Measurements from ENCODE around the gene ERLIN1. TPM values are rescaled to one million over a fixed set of nuclear protein-coding genes. Genes with fewer than 3 reads are reported as not detected.
"Not testable (repeated sequence)": the region's sequence is repeated elsewhere in the genome, so short reads cannot be mapped to it uniquely, and the experiment has no call there.

ERLIN1 gene
- total RNA-seq, 1 experiment from 2014 or later: 54.9 TPM

DNA sequence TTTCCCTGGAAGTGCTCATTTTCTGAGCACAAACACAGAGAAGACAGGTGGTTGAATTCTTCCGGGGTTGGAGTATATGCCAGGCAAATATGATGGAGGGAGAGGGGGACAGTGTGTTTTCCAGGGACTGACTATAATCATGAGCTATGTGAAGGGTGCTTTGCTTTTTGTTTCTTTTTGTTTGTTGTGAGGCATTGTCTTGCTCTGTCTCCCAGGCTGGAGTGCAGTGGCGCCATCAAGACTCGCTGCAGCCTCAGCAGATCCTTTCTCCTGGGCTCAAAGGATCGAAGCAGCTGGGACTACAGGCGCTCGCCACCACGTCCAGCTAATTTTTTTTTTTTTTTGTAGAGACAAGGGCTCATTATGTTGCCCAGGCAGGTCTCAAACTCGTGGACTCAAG, 56.9 kb downstream of the ERLIN1 start:
- H3K36me3 ChIP-seq (ENCODE audit: insufficient read depth, low read length, poor library complexity, severe bottlenecking): no peaks in the 10 kb centered on the region
- H3K4me1 ChIP-seq (ENCODE audit: insufficient read depth, low read length, poor library complexity, severe bottlenecking): no peaks in the 10 kb centered on the region
- ChIA-PET POLR2A (ENCODE audit: low non-redundant PET) (no interaction called here), CTCF (no interaction called here)
- H3K27ac ChIP-seq (ENCODE audit: low read depth, low read length, poor library complexity, severe bottlenecking): no peak overlapping the region
- TF ChIP-seq EZH2 (IDR thresholded peaks at IDR 0.05; ENCODE audit: borderline replicate concordance, low read depth, low read length, poor library complexity, severe bottlenecking): no peak
- TF ChIP-seq, protein P1, sequence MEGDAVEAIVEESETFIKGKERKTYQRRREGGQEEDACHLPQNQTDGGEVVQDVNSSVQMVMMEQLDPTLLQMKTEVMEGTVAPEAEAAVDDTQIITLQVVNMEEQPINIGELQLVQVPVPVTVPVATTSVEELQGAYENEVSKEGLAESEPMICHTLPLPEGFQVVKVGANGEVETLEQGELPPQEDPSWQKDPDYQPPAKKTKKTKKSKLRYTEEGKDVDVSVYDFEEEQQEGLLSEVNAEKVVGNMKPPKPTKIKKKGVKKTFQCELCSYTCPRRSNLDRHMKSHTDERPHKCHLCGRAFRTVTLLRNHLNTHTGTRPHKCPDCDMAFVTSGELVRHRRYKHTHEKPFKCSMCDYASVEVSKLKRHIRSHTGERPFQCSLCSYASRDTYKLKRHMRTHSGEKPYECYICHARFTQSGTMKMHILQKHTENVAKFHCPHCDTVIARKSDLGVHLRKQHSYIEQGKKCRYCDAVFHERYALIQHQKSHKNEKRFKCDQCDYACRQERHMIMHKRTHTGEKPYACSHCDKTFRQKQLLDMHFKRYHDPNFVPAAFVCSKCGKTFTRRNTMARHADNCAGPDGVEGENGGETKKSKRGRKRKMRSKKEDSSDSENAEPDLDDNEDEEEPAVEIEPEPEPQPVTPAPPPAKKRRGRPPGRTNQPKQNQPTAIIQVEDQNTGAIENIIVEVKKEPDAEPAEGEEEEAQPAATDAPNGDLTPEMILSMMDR (conservative IDR thresholded peaks at IDR 0.05; ENCODE audit: low read depth, low read length): no peak
- H3K9me3 ChIP-seq (ENCODE audit: low read depth, low read length, poor library complexity, severe bottlenecking): no peaks in the 10 kb centered on the region
- intact Hi-C loops (cut with micrococcal nuclease; ENCODE audit: unreplicated experiment): no loop called here
- H3K27me3 ChIP-seq (replicated peaks; ENCODE audit: insufficient read depth, low read depth, low read length, poor library complexity): no peaks in the 10 kb centered on the region
- DNase-seq (ENCODE audit: low spot score): no peak
- no TSS peak for BruUV-seq (replicated peaks)
- H3K4me3 ChIP-seq (ENCODE audit: low read depth, low read length, poor library complexity, severe bottlenecking): no peak overlapping the region

DNA sequence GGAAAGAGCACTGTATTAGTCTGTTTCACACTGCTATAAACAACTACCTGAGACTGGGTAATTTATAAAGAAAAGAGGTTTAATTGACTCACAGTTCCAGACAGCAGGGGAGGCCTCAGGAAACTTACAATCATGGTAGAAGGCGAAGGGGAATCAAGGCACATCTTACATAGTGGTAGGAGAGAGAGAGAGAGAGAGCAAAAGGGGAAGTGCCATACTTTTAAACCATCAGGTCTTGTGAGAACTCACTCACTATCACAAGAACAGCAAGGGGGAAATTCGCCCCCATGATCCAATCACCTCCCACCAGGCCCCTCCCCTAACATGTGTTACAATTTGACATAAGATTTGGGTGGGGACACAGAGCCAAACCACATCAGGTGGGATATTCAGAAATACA, 60.5 kb downstream of the ERLIN1 start:
- H3K4me1 ChIP-seq (ENCODE audit: insufficient read depth, low read length, poor library complexity, severe bottlenecking); H3K4me3 ChIP-seq (ENCODE audit: low read depth, low read length, poor library complexity, severe bottlenecking); H3K27ac ChIP-seq (ENCODE audit: low read depth, low read length, poor library complexity, severe bottlenecking); intact Hi-C loops (cut with micrococcal nuclease; ENCODE audit: unreplicated experiment); H3K27me3 ChIP-seq (replicated peaks; ENCODE audit: insufficient read depth, low read depth, low read length, poor library complexity); BruUV-seq (replicated peaks); DNase-seq (ENCODE audit: low spot score); CTCF ChIA-PET; H3K9me3 ChIP-seq (ENCODE audit: low read depth, low read length, poor library complexity, severe bottlenecking); H3K36me3 ChIP-seq (ENCODE audit: insufficient read depth, low read length, poor library complexity, severe bottlenecking); POLR2A ChIA-PET (ENCODE audit: low non-redundant PET): not testable (repeated sequence)

DNA sequence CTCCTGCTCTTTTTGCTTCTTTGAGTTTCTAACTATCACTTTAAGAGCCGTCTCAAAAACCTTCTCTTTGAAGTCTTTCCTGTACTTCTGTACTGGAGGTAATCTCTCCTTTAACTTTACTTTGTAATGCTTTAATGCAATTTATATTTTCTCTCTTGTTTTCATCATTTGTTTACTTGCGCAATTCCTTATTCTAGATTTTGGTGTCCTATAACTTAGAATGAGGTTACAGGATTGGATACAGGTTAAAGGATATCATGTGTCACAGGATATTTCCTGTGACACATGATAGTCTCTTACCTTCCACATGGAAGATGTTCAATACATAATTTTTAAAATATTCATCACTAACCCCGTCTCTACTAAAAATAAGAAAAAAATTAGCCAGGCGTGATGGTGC, 61.7 kb downstream of the ERLIN1 start:
- Histone ChIP-seq H3K4me3 (ENCODE audit: low read depth, low read length, poor library complexity, severe bottlenecking) (no peak overlapping the region), H3K27me3 (replicated peaks; ENCODE audit: insufficient read depth, low read depth, low read length, poor library complexity) (no peaks in the 10 kb centered on the region), H3K4me1 (ENCODE audit: insufficient read depth, low read length, poor library complexity, severe bottlenecking) (no peaks in the 10 kb centered on the region), H3K36me3 (ENCODE audit: insufficient read depth, low read length, poor library complexity, severe bottlenecking) (no peaks in the 10 kb centered on the region), H3K27ac (ENCODE audit: low read depth, low read length, poor library complexity, severe bottlenecking) (no peak overlapping the region), H3K9me3 (ENCODE audit: low read depth, low read length, poor library complexity, severe bottlenecking) (no peaks in the 10 kb centered on the region)
- no peak for TF ChIP-seq EZH2 (IDR thresholded peaks at IDR 0.05; ENCODE audit: borderline replicate concordance, low read depth, low read length, poor library complexity, severe bottlenecking)
- TF ChIP-seq, protein P1 (conservative IDR thresholded peaks at IDR 0.05; ENCODE audit: low read depth, low read length): no peak
- POLR2A ChIA-PET (ENCODE audit: low non-redundant PET): no interaction called here
- intact Hi-C loops (cut with micrococcal nuclease; ENCODE audit: unreplicated experiment): no loop called here
- no peak for DNase-seq (ENCODE audit: low spot score)
- no TSS peak for BruUV-seq (replicated peaks)
- CTCF ChIA-PET: no interaction called here

DNA sequence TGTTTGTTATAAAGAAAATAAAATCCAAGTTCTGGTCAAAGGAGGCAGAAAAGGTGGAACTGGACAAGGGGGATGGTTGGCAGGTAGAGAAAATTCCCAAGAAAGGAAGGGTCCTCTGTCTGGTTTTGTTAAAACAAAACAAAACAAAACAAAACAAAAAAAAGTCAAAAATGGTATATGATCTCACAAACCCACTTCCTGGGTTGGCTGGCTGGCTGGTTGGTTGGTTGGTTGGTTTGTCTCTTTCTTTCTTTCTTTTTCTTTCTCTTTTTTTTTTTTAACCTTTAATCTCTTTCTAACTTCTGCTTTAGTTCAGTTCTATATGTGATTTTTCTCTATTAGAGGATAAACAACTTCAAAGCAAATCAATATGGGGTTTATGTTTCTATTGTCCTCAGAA, 63.0 kb downstream of the ERLIN1 start:
- no peaks in the 10 kb centered on the region for H3K9me3 ChIP-seq (ENCODE audit: low read depth, low read length, poor library complexity, severe bottlenecking)
- H3K36me3 ChIP-seq (ENCODE audit: insufficient read depth, low read length, poor library complexity, severe bottlenecking): no peaks in the 10 kb centered on the region
- H3K27me3 ChIP-seq (replicated peaks; ENCODE audit: insufficient read depth, low read depth, low read length, poor library complexity): no peaks in the 10 kb centered on the region
- H3K27ac ChIP-seq (ENCODE audit: low read depth, low read length, poor library complexity, severe bottlenecking): no peak overlapping the region
- no peaks in the 10 kb centered on the region for H3K4me1 ChIP-seq (ENCODE audit: insufficient read depth, low read length, poor library complexity, severe bottlenecking)
- DNase-seq (ENCODE audit: low spot score): no peak
- no peak overlapping the region for H3K4me3 ChIP-seq (ENCODE audit: low read depth, low read length, poor library complexity, severe bottlenecking)
- intact Hi-C loops (cut with micrococcal nuclease; ENCODE audit: unreplicated experiment): no loop called here
- no TSS peak for BruUV-seq (replicated peaks)
- TF ChIP-seq EZH2 (IDR thresholded peaks at IDR 0.05; ENCODE audit: borderline replicate concordance, low read depth, low read length, poor library complexity, severe bottlenecking): no peak
- TF ChIP-seq, protein P1 (conservative IDR thresholded peaks at IDR 0.05; ENCODE audit: low read depth, low read length): no peak
- CTCF ChIA-PET: no interaction called here
- POLR2A ChIA-PET (ENCODE audit: low non-redundant PET): no interaction called here
